HG03095 (cell line): ENCODE results near the gene MRPL41.
"Not testable (repeated sequence)": the region's sequence is repeated elsewhere in the genome, so short reads cannot be mapped to it uniquely, and the experiment has no call there.

Experiments used
- ATAC-seq: cut with Tn5 transposase; IDR thresholded peaks from one replicate; pipeline ENCODE4 v1.9.1; 2021; ENCODE audit warnings: moderate library complexity; ENCODE audit not compliant: unreplicated experiment

Gene MRPL41

DNA sequence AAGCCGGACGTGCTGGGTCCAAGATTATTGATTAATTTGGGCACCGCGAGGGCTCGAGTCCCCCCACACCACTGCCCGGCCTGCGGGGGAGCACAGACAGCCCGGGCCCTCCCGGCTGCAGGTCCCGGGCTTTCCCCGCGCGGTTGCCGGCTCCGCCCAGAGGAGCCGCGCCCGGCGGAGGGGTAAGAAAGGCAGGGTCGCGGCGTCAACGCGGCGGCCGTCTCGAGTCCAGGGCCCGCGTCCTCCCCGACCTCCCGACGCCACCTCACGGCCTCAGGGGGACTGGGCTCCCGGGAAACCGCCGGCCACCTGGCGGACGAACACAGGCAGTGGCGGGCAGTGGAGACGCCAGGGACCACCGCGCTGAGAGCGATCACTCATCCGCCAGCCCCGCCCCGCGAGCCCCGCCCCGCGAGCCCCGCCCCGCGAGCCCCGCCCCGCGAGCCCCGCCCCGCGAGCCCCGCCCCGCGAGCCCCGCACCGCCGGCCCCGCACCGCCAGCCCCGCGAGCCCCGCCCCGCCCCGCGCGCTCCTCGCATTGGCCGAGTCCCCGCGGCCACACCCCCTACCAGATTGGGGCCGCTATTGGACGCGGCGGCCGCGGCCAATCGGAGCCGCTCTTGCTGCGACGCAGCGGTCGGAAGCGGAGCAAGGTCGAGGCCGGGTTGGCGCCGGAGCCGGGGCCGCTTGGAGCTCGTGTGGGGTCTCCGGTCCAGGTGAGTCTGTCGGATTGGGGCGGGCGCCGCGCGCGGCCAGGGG, at the start of gene MRPL41:
Gene MRPL41 (plus strand): TSS at position 616 of the 758 bp plus-strand sequence. CDS start 203 bp downstream, outside the sequence.
- ATAC-seq = peak; percentile 70

GRCh38 chr9:137502008-137502911, 49.4 kb upstream of the MRPL41 start:
- no peak for ATAC-seq

- ATAC-seq = no peak
These were observed 47.3 kb upstream of the MRPL41 start for GRCh38 chr9:137504432-137504777.

- ATAC-seq = no peak
These were observed 46.1 kb upstream of the MRPL41 start for GRCh38 chr9:137505421-137506140.

GRCh38 chr9:137506274-137506673, 45.4 kb upstream of the MRPL41 start:
- ATAC-seq = no peak

DNA sequence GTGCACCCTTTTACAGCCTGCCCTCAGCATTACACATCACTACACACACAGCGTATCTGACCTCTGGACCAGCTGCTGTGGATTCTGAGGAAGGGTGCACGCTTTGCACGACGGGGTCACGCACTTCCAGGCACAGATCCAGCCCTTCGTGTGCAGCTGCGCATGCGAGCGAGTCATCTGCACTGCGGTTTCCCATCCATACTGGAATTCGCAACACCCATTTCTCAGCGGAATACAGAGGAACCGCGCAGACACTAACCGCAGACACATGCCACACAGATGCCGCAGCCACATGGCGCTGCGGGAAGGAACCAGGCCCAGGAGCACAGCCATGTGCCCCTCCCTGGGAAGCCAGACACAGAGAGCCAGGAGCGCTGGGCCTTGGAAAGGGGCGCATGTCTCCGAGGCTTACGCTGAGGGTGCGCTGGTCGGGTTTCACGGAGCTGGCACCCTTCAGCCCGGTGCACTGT, 44.9 kb upstream of the MRPL41 start:
- ATAC-seq = no peak

- no peak for ATAC-seq
These were observed 42.5 kb upstream of the MRPL41 start for GRCh38 chr9:137509198-137509597.

GRCh38 chr9:137511126-137511525, 40.6 kb upstream of the MRPL41 start:
- ATAC-seq = not testable (repeated sequence)

DNA sequence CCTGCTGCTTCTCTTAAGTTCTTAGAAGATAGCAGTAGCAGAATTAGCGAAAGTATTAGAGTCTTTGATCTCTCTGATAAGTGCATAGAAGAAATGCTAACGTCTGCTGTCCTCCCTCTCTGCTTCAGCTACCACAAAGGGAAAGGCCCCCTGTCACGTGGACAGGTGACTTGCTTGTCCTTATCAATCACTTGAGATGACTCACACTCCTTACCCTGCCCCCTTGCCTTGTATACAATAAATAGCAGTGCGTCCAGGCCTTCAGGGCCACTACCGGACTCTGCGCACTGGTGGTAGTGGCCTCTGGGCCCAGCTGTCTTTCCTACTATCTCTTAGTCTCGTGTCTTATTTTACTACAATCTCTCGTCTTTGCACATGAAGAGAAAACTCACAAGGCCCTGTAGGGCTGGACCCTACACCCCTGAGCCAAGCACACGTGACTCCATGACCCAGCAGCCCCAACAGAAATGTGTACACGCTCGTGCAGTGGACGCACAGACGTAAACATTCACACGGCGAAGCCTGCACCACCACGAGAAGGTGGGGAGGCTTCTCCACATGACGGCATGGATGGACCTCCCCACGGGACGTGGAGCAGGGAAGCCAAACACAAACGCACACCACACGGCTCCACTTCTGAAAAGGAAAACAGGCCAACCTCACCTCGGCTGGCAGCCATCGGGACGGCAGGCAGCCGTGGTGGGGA, 39.8 kb upstream of the MRPL41 start:
- ATAC-seq = no peak

DNA sequence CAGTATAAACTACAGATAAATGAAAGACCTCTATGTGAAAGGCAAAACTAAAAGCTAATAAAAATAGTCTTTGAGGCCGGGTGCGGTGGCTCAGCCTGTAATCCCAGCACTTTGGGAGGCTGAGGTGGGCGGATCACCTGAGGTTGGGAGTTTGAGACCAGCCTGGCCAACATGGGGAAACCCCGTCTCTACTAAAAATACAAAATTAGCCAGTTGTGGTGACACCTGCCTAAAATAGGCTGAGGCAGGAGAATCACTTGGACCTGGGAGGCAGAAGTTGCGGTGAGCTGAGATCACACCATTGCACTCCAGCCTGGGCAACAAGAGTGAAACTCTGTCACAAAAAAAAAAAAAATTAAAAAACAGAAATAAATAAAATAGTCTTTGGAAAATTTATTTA, 38.5 kb upstream of the MRPL41 start:
- not testable (repeated sequence) for ATAC-seq

DNA sequence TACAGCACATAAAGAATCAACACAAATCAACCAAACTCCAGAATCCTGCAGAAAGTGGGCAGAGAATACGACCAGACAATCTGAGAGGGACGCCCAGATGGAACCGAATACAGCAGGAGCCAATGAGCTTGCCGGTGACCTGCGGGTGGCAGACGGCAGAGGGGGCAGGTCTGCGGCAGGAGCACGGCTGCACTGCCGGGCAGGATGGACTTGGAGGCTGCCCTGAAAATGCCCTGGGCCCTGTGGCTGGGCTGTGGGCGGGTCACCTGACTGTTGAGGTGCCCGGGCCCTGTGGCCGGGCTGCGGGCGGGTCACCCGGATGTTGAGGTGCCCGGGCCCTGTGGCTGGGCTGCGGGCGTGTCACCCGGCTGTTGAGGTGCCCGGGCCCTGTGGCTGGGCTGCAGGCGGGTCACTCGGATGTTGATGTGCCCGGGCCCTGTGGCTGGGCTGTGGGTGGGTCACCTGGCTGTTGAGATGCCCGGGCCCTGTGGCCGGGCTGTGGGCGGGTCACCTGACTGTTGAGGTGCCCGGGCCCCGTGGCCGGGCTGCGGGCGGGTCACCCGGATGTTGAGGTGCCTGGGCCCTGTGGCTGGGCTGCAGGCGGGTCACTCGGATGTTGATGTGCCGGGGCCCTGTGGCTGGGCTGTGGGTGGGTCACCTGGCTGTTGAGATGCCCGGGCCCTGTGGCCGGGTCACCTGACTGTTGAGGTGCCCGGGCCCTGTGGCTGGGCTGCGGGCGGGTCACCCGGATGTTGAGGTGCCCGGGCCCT, 37.7 kb upstream of the MRPL41 start:
- ATAC-seq = not testable (repeated sequence)

DNA sequence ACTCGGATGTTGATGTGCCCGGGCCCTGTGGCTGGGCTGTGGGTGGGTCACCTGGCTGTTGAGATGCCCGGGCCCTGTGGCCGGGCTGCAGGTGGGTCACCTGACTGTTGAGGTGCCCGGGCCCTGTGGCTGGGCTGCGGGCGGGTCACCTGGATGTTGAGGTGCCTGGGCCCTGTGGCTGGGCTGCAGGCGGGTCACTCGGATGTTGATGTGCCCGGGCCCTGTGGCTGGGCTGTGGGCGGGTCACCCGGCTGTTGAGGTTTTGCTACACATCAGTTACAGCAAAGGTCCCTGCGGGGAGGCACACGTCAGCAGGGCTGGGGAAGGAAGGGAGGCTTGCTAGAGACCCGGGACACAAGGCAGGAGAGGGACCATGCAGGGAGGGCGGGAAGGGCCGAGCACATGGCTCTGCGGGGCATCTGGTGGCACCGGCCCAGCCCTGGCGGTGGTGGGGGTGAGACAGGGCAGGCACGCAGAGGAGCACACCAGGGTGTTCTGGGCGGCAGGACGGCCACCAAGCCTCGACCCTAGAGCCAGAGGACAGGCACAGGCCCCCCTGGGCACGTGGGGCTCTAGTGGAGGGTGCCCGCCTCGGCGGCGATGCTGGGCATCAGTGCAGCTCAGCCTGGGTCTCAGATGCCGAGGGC, 36.9 kb upstream of the MRPL41 start:
- ATAC-seq = no peak

GRCh38 chr9:137515338-137515724, 36.3 kb upstream of the MRPL41 start:
- ATAC-seq = no peak

DNA sequence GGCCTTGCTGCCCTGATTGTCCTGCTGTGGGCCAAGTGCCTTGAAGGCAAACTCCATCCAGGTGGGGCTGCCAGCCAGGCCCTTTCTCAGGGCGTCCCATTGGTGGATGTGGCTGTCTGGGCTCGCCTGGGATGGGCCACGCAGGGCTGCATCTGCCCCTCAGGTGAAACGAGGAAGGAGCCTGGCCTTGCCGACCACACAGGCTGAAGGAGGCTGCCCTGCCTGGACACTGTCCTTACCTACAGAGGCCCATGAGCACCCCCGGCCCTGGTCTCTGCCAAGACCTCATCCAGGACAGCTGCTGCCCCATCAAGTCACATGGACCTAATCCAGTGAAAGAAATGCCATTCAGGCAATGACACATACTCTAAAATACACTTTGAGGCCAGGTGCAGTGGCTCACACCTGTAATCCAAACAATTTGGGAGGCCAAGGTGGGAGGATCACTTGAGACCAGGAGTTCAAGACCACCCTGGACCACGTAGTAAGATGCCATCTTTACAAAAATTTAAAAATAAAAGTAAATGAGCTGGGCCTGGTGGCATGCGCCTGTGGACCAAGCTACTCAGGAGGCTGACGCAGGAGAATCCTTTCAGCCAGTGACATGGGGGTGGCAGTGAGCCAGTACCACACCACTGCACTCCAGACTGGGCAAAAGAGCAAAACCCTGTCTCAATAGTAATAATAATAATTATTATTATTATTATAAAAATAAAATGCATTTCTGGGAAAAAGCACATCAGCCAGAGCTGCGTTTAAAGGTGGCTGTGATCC, 35.3 kb upstream of the MRPL41 start:
- ATAC-seq = no peak

DNA sequence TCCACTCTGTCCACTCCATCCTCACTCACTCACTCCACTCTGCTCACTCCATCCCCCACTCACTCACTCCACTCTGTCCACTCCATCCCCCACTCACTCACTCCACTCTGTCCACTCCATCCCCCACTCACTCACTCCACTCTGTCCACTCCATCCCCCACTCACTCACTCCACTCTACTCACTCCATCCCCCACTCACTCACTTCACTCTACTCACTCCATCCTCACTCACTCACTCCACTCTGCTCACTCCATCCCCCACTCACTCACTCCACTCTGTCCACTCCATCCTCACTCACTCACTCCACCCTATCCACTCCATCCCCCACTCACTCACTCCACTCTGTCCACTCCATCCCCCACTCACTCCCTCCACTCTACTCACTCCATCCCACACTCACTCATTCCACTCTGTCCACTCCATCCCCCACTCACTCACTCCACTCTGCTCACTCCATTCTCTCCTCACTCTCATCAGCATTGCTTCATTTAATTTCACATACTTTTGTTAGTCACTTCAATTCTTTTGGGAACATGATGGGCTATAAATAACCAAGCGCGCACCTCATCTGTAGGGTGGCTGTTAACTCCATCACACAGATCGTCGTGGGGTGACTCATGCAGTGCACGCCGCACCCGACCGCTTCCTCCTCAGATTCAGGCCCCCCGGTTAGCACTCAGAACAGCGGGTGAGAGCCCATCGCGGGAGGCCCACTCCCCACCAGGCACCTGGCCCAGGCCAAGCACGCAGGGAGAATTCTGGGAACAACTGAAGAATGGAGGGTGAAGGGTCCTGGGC, 32.8 kb upstream of the MRPL41 start:
- ATAC-seq = not testable (repeated sequence)

DNA sequence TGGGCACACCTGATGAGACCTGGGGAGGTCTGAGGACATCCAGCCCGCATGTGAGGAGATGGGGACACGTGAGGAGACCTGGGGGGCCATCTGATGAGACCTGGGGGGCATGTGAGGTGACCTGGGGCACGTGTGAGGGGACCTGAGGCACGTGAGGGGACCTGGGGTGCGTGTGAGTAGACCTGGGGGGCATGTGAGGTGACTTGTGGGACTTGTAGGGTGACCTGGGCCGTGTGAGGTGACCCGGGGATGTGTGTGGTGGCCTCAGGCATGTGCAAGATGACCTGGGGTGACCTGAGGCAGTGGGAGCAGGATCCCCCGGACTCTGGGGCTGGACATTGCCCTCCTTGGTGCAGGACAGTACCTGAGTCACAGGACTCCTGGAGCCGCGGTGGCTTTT, 32.1 kb upstream of the MRPL41 start:
- ATAC-seq = no peak

- no peak for ATAC-seq
These were observed 30.9 kb upstream of the MRPL41 start for GRCh38 chr9:137520614-137521404.
